Superior temporal gyrus (tissue), 1 donor: ENCODE measurements around the gene URI1.
"Not testable (repeated sequence)": the region's sequence is repeated elsewhere in the genome, so short reads cannot be mapped to it uniquely, and the experiment has no call there.

Experiments
- DNase-seq: peaks from one replicate; pipeline ENCODE4 v3.0.0-alpha.2; 2016; ENCODE audit errors: extremely low spot score

Gene URI1, protein sequence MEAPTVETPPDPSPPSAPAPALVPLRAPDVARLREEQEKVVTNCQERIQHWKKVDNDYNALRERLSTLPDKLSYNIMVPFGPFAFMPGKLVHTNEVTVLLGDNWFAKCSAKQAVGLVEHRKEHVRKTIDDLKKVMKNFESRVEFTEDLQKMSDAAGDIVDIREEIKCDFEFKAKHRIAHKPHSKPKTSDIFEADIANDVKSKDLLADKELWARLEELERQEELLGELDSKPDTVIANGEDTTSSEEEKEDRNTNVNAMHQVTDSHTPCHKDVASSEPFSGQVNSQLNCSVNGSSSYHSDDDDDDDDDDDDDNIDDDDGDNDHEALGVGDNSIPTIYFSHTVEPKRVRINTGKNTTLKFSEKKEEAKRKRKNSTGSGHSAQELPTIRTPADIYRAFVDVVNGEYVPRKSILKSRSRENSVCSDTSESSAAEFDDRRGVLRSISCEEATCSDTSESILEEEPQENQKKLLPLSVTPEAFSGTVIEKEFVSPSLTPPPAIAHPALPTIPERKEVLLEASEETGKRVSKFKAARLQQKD

DNA sequence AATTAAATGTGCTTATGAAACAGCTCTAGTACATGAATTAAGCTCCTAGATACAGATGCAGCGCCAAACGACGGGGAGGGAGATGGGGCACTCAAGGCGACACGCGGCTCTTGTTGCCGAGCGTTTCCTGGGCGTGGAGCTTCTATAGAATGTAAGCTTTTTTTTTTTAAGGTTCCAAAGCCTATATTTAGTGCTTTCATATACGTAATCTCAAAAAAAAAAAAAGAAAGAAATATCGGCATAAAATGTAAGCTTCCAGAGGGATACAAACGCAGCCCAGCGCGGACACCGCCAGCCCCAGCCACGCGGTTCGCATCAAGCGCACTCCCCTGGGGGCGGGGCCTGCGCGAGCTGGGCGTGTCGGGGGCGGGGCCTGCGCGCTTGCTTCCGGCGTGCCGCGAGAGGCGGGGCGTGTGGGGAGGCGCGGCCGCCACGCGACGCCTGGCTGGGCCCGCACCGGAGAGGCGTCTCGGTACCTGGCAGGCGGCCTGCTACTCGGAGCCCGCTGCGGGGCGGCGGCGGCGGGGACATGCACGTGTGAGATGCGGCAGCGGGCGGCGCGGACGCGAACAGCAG is at the start of gene URI1:
URI1 (plus strand) TSS at position 412 of the 576 bp plus-strand sequence. CDS start 309 bp downstream, outside the sequence.
- DNase-seq: peak; percentile 83

DNA sequence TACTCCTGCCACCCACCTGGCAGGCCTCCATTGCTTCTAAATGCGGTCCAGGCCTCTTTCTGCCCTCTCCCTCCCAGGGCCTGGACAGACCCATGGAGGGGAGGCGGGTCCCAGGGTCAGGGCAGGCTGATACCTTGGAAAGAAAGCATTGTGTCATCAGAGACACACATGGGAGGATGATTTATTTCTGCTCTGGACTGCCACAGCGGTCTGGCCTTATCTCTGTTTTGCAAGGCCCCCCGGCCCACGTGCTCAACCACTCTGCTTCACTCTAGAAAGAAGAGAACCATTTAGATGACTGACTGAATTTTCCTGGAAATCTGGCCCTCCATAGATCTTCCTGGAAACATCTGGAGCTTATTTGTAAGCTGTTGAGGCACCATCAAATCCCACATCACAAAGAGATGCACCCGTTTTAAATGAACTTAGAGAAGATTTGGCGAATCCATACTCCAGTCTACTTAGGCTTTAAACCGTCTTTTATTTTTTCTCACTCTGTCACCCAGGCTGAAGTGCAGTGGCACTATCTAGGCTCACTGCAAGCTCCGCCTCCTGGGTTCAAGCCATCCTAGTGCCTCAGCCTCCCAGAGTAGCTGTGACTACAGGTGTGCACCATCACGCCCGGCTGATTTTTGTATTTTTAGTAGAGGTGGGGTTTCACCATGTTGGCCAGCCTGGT is 48.3 kb upstream of the URI1 start:
- DNase-seq: no peak

DNA sequence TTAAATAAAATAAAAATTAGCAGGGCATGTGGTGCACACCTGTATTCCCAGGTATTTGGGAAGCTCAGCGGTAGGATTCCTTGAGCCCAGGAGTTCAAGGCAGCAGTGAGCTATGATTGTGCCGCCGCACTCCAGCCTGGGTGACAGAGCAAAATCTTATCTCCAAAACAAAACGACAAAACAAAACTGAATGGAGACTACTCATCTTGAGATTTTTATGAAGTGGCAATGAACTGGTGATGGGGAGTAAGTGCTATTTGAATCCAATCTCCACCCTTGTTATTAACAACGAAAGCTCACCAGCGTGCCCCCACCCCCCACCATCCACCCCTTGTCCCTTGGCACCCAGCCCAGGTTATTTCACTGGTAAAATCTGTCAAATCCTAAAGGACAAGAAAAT is 45.2 kb upstream of the URI1 start:
- no peak for DNase-seq

DNA sequence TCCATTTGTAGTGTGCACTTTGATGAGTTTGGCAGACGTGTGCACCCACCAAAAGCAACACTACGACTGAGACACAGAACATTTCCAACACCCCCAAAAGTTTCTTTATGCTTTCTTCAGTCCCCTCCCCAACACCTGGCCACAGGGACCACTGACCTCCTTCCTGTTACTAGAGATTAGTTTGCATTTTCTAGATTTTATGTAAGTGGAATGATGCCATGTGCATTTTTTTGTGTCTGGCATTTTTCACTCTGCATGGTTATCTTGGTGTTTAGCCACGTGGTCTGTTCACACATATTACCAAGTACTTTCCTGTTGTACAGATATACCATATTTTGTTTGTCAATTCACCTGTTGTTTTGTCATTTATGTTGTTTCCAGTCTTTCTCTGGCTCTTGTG is 44.6 kb upstream of the URI1 start:
- DNase-seq: no peak

DNA sequence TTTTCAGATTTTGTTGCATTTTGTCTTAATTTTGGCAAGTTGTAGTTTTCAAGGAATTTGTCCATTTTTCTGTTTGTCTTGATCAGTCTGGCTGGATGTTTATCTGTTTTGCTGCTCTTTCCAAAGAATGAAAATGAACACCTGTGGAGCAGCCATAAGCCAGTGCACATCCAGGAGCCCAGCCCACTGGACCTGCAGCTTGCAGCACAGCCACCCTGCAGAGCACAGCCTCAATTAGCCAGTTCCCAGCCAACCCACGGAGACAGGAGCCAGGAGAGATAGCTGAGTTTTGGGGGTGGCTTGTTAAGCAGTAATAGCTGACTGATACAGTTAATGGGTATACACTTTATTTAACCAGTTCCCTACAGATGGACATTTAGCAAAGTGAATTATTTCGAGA is 38.0 kb upstream of the URI1 start:
- no peak for DNase-seq

DNA sequence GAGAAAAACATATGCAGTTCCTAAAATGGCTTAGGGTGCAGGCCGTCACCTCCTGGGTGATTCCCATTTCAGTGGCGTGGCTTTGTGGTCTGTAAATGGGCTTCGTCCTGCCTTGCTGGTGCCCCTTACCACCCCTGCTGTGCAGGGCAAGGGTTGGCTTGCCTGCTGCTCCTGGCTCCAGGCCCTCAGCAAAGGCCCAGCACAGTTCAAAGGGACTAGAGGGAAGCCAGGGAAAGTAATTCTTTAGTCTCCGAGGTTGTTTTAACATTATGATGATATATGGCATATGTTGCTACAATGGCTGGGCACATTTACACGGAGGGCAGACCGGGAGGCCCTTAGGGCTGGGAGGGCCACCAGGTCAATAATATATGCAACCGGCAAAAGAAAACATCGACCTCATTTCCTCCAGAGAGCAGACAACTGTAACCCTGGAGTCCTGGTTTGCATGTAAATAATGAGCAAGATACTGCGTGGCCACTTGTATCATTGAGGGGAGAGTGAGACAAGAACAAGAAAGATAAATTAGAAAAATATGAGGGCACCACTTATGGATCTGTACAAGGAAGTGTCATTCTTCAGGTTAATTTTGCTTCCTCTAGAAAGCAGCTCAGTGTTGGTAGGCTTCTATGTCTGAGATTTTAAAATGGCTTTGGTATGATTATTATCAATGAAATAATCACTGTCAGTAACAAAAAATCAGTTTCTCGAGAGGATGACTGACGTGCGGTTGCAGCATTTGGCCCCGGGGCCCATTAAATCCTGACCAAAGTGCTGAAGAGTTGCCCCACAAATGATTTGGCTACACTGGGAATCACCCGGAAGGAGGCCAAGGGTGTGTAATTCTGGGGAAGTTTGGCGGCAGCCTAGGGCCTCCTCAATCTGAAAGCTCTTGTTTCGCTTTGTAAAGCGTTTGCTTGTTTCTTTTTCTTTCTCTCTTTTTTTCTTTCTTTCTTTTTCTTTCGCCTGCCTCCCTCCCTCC is 32.8 kb upstream of the URI1 start:
- no peak for DNase-seq

DNA sequence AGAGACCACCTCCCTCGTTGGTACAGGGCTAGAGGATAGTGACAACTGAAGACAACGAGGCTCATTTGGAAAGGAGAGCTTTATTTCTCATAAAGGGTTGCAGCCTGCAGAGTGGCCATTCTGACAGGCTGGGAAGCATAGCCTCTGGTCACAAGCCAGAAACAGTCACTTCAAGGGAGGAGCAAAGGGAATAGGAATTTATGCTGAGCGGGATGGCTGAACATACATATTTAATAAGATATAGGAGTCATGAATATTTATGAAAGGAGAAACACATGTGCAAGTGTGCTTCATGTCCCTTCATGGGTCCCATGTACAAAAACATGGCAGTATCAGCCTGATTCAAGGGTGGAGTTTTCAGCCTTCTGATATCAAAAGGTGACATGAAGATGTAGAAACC is 27.1 kb upstream of the URI1 start:
- no peak for DNase-seq

DNA sequence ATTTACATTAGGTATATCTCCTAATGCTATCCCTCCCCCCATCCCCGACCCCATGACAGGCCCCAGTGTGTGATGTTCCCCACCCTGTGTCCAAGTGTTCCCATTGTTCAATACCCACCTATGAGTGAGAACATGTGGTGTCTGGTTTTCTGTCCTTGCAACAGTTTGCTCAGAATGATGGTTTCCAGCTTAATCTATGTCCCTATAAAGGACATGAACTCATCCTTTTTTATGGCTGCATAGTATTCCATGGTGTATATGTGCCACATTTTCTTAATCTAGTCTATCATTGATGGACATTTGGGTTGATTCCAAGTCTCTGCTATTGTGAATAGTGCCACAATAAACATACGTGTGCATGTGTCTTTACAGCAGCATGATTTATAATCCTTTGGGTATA is 26.2 kb upstream of the URI1 start:
- DNase-seq: not testable (repeated sequence)

DNA sequence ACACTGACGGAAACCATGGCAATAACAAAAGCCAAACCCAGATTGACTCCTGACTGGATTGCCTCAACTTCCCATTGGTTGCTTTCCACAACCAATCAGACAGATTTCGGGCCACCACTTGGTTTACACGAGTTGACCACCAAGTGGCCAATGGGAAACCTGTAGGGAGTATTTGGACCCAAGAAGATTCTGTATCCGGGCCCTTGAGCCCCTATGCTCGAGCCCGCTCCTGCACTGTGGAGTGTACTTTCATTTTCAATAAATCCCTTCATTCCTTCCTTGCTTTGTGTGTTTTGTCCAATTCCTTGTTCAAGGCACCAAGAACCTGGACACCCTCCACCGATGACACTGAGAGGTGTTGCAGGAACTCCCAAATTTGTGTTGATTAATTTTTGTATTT is 24.1 kb upstream of the URI1 start:
- no peak for DNase-seq

DNA sequence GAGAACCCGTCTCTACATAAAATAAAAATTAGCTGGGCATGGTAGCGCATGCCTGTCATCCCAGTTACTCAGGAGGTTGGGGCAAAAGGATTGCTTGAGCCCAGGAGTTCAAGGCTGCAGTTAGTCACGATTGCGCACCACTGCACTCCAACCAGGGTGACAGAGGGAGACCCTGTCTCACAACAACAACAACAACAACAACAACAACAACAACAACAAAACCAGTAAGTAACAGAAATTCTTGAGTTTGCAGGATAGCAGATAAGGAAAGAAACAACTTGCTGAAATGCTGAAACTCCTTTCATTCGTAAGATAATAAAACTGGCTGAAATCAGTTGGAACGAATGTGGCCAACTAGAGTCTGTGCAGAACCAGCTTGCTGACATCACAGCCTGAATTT is 23.1 kb upstream of the URI1 start:
- DNase-seq: no peak

DNA sequence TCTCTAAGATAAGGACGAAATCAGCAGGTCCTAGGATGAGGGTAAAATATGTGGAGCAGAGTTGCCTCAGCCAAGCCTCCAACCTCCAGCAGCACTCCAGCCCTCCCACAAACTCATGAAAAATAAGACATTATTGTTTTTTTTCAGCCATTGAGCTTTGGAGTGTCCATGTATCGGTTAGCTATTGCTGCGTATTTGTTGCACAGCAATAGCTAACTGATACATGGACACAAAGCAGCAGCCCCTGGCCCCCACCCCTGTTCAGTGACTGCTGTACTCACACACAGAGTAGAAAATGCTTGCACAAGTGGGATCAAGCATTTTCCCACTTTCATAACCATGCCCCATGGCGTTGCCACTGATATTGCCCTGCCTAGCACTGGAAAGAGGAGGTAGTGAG is 19.1 kb upstream of the URI1 start:
- DNase-seq: no peak

DNA sequence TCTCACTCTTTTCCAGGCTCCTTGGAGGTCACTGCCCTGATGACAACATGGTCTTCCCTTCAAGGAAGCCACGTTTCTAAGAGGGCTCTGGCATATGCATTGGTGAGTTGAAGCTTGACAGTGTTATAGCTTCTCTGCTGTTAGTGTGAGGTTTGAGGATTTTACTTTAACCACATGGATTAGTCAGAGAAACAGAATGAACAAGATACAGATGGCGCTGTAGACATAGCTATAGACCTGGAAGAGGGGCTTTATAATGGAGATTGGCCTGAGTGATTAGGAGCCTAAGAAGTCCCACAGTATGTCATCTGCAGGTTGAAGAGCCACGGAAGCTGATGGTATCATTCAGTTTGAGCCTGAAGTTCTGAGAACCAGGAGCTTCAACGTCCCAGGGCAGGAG is 18.4 kb upstream of the URI1 start:
- DNase-seq: no peak

DNA sequence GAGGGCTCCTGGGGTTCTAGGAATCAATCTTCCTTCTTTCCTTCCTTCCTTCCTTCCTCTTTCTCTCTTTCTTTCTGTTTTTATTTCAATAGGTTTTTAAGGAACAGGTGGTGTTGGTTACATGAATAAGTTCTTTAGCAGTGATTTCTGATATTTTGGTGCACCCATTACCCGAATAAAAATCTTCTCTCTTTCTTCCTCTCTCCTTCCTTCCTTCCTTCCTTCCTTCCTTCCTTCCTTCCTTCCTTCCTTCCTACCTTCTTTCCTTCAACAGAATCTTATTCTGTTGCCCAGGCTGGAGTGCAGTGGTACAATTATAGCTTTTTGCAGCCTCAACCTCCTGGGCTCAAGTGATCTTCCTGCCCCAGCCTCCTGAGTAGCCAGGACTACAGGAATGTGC is 16.0 kb upstream of the URI1 start:
- no peak for DNase-seq

DNA sequence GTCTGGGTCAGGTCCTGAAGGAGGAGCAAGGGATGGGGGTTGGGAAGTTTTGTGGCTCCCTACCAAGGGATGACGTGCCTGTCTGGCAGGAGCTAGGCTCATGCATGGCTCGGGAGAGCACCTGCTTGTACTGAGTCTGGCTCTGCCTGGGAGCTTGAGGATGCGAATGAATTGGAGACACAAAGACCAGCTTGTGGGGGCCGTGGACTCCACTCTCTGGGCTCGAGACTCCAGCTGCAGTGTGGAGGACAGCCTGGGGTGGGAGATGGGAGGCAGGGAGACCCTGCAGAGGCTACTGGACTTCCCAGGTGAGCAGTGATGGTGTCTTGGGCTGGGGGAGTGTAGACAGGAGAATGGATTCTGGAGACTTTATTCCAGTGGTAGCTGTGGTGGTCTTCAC is 15.2 kb upstream of the URI1 start:
- DNase-seq: no peak

DNA sequence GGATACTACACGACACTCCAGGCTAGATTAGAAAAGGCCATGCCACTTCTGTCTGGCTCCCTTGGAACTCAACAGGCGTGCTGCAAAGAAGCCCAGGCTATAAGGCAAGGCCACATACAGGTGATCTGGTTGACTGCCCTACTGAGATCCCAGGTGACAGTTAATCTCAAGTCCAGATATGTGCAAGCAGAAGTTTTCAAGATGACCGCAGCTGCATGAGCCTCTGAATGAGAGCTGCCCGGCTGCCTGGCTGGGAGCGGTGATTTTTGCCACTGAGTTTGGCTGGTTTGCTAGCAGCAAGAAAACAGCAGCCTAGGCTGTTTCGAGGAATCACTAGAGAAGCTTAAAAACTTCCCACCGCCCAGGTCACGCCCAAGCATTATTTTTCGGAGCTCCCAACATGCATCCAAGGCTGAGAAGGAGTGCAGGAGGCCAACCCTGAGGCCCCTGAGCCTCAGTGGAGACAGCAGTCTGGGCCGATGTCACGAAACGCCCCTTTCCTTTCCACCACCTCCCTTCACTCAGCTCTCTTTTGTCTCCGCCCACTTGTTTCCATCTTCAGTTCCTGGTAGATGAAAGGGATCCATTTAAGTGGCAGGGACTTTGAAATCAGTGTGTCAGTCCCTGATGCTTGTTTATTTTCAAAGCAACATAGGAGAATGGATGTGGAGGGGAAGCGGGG is 14.0 kb upstream of the URI1 start:
- DNase-seq: peak; percentile 49

DNA sequence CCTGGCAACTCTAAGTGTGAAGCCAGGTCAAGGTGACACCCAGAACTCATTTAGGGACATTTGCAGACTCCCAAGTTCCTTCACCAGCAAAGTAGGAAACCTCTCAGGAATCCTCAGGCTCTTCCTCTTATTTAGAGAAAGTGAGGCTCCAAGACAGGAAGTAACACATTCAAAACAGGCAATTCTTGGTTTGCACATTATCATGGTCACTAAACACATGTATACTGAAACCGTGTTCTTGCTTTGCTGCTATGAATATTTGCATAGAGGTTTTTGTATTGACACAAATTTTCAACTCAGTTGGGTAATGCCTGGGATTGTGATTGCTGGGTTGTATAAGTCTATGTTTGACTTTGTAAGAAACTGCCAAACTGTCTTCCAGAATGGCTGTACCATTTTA is 13.2 kb upstream of the URI1 start:
- no peak for DNase-seq

DNA sequence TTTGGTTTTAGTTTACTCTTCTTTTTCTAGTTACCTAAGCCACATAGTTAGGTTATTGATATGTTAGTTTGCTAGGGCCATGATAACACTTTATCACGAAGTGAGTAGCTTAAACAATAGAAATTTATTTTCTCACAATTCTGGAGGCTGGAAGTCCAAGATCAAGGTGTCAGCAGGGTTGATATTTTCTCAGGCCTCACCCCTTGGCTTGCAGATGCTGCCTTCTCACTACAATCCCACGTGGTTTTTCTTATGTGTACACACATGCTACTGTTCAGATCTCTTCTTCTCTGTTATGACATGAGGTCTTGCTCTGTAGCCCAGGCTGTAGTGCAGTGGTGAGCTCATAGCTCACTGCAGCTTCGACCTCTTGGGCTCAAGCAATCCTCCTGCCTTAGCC is 7.8 kb upstream of the URI1 start:
- no peak for DNase-seq

DNA sequence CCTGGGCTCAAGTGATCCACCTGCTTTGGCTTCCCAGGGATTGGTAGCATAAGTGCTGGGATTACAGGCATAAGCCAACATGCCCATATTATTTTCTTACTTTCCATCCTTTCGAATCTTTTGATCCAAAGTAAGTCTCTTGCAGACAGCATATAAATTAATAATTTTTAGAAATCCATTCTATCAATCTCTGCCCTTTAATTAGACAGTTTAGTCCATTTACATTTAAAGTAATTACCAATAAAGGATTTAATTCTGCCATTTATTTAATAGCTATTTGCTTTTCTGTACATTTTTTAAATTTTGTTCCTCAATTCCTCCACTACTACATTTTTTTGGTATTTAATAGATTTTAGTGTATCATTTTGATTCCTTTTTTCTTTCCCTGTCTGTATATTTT is 7.3 kb upstream of the URI1 start:
- DNase-seq: no peak

DNA sequence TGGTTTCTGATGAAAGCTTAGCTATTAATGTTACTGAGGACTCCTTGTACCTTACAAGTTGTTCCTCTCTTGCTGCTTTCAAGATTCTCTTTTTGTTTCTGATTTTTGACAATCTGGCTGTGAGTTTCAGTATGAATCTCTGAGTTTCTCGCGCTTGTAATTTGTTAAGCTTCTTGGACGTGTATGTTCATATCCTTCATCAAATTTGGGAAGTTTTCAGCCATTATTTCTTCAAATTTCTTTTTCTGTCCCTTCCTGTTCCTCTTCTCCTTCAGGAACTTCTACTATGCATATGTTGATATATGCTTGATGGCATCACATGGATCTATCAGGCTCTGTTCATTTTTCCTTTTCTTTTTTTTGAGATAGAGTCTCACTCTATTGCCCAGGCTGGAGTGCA is 5.6 kb upstream of the URI1 start:
- DNase-seq: no peak

DNA sequence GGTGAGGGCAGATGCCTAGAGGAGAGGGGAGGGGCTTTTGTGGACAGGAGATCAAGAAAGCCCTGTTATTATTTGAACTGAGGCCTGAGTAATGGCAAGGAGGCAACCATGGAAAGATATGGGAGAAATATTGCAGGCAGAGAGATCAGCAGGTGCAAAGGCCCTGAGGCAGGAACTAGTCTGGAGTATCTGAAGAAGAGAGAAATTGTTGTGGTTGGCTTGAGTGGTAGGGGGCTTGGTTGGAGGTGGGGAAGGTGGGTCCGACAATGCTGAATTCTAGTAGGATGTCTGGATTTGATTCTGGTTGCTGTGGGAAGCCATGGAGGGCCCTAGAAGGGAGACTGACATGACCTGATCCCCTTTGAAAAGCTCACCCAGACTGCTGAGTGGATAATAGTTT is 2.4 kb upstream of the URI1 start:
- DNase-seq: no peak

DNA sequence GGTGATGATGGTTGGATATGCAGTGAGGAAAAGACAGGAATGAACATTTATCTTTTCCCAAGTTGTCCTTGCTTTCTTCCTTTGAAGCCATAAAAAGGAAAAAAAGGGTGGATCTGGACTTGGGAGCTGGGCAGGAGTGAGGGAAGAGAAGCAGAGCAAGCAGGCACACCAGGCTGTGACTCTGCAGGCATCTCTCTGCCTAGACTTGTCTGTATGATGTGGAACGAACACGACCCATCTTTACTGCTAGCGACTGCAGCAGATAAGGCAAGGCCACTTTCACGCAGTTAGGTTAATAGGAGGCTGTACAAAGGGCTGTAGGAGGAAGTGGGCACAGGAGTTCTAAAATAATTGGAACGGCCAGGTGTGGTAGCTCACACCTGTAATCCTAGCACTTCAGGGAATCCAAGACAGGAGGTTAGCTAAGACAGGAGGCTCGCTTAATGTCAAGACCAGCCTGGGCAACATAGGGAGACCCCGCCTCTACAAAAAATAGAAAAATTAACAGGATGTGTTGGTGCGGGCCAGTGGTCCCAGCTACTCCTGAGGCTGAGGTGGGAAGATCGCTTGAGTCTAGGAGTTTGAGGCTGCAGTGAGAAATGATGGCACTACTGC is 961 bp upstream of the URI1 start:
- DNase-seq: no peak
